ENCODE results near the gene COQ9.
"Not testable (repeated sequence)": the region's sequence is repeated elsewhere in the genome, so short reads cannot be mapped to it uniquely, and the experiment has no call there.

The COQ9 gene

DNA sequence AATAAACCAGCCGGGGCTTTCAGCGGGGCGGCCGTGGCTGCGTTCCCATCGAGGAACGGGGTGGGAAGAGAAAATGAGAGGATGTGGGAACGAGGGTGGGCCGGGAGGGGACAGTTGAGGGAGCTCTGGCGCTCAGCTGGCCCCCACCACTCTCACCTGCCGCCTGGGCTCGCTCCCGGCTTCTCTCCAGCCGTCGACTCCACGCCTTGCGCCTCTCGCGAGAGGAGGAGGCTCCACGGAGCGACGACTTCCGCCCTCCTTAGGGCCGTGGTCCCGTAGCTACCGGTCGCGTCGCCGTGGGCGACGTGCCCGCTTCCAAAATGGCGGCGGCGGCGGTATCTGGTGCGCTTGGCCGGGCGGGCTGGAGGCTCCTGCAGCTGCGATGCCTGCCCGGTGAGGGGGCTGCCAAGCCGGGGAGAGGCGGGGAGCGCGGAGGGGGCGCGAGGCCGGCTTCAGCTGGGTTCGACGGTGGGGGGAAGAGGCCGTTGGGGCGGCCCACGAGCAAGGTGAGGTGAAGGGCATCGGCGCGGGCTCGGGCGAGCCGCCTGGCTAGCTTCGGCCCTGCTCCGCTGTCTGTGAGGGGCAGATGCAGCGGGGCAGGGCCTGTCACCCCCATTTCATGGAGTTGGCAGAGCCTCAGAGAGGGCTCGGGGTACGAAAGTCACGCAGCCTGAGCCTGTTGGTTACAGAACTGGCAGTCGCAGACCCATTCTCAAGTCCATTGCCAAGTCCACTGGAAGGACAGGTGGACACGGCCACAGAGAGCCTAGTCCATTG is at the start of gene COQ9, which contains the start of gene CIAPIN1:
Gene COQ9 (plus strand): TSS at position 294 of the 777 bp plus-strand sequence. CDS start 27 bp downstream, at position 321.
Gene CIAPIN1 (minus strand): TSS at position 200 of the 777 bp plus-strand sequence. CDS start 6,457 bp downstream, outside the sequence.
- POLR2A ChIA-PET = interaction anchor here (0.7 to 1.8 kb wide), 11 partner anchors 12 to 147 kb away, joined by 3 to 13 read pairs (median 3); partner anchors contain the start of gene POLR2C
- peak within 1 kb of the TSS; percentile 84 for H3K4me3 ChIP-seq (ENCODE audit: low read depth, low read length)
- TF ChIP-seq CTCF (IDR thresholded peaks at IDR 0.05; ENCODE audit: insufficient read depth, low read length, missing control alignments) = no peak
- CTCF ChIA-PET = interaction anchor here (0.7 to 13.2 kb wide), 8 partner anchors 9 to 147 kb away, joined by 3 to 185 read pairs (median 8); partner anchors contain the start of gene POLR2C
- peak; percentile 33 for DNase-seq (ENCODE audit: low read depth, low spot score)

- CTCF ChIA-PET = interaction anchor here (0.9 to 3.4 kb wide), 2 partner anchors 20 to 98 kb away, joined by 3 to 23 read pairs; no protein-coding TSS in a partner anchor
- H3K4me3 ChIP-seq (ENCODE audit: low read depth, low read length); POLR2A ChIA-PET; DNase-seq (ENCODE audit: low read depth, low spot score): not testable (repeated sequence)
These were observed 49.8 kb upstream of the COQ9 start for GRCh38 chr16:57397493-57397892.

DNA sequence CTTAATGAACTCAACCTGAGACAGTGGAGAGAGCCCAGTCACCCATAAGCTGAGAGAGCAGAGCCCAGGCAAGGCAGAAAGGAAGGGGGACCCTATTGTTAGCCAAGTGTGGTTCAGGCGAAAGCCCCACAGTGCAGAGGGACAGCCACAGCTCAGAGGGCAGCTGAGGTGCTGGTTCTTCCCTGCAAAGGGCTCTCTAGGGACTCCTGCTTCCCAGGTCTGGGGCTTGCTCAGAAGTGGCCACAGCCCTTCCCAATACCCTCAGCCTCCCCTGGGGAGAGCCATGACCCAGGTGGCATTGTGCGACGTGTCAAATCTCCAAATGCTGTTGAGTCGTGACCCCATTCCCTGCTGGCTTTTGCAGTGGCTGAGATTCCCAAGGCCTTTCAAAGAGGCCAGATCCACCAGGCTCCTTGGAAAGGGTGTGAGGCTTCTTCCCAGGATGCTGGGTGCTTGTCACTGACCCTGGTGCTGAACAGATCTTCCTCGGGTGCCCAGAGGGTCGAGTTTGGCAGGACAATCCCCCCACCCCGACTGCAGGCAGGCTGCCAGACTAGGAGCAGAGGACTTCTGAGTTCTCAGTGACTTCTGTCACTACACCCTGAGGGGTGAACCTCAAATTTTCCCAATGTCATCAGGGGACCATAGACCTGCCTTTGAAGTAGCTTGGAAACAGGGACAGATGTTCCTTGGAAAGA is 45.2 kb upstream of the COQ9 start:
- no peak for TF ChIP-seq CTCF (IDR thresholded peaks at IDR 0.05; ENCODE audit: insufficient read depth, low read length, missing control alignments)
- ChIA-PET CTCF (interaction anchor here (1.2 to 2.5 kb wide), 3 partner anchors 16 to 101 kb away, joined by 3 to 19 read pairs (median 4); no protein-coding TSS in a partner anchor), POLR2A (no interaction called here)
- DNase-seq (ENCODE audit: low read depth, low spot score) = no peak
- no peak overlapping the region for H3K4me3 ChIP-seq (ENCODE audit: low read depth, low read length)

GRCh38 chr16:57403965-57404817 is 43.1 kb upstream of the COQ9 start, which contains the start of gene CCL17:
TSS of gene CCL17 (plus strand) at chr16:57404767. CDS start at chr16:57413933, 9,166 bp downstream.
- H3K4me3 ChIP-seq (ENCODE audit: low read depth, low read length) = no peak within 1 kb of the TSS
- ChIA-PET POLR2A (no interaction called here), CTCF (interaction anchor here (0.8 to 3.8 kb wide), 4 partner anchors 14 to 103 kb away, joined by 3 to 56 read pairs (median 4); no protein-coding TSS in a partner anchor)
- no peak for DNase-seq (ENCODE audit: low read depth, low spot score)
- no peak for TF ChIP-seq CTCF (IDR thresholded peaks at IDR 0.05; ENCODE audit: insufficient read depth, low read length, missing control alignments)

- CTCF ChIA-PET = interaction anchor here (0.8 to 3.8 kb wide), 6 partner anchors 10 to 104 kb away, joined by 3 to 56 read pairs (median 4); no protein-coding TSS in a partner anchor
- POLR2A ChIA-PET = no interaction called here
- TF ChIP-seq CTCF (IDR thresholded peaks at IDR 0.05; ENCODE audit: insufficient read depth, low read length, missing control alignments) = no peak
- DNase-seq (ENCODE audit: low read depth, low spot score) = no peak
- no peak overlapping the region for H3K4me3 ChIP-seq (ENCODE audit: low read depth, low read length)
These were observed 42.2 kb upstream of the COQ9 start for GRCh38 chr16:57405097-57405496.

GRCh38 chr16:57406881-57407280 is 40.4 kb upstream of the COQ9 start:
- no peak for DNase-seq (ENCODE audit: low read depth, low spot score)
- H3K4me3 ChIP-seq (ENCODE audit: low read depth, low read length) = no peak overlapping the region
- CTCF ChIA-PET = interaction anchor here (0.9 to 3.8 kb wide), 4 partner anchors 11 to 107 kb away, joined by 3 to 56 read pairs (median 4); no protein-coding TSS in a partner anchor
- POLR2A ChIA-PET = no interaction called here
- TF ChIP-seq CTCF (IDR thresholded peaks at IDR 0.05; ENCODE audit: insufficient read depth, low read length, missing control alignments) = no peak

Data from AG04449 (cell line).